OCI-LY1 (cell line): ENCODE data around the gene CEBPZ.

Source experiments
- EZH2 ChIP-seq: fragments of 200-600 bp; sonication (generic), shearing (Covaris generic); IDR thresholded peaks from 2 replicates; pipeline ENCODE4 v1.8.0; 2017; ENCODE audit warnings: borderline replicate concordance, mixed run types, mild to moderate bottlenecking, antibody characterized with exemption, low read length, moderate library complexity, mixed read lengths
- TF ChIP-seq, protein P1 (sequence below): fragments of 200-600 bp; sonication (generic), shearing (Covaris generic); IDR thresholded peaks from 2 replicates; pipeline ENCODE4 v1.5.1; 2017; ENCODE audit warnings: mild to moderate bottlenecking, antibody characterized with exemption, low read length, moderate library complexity, mixed read lengths

DNA sequence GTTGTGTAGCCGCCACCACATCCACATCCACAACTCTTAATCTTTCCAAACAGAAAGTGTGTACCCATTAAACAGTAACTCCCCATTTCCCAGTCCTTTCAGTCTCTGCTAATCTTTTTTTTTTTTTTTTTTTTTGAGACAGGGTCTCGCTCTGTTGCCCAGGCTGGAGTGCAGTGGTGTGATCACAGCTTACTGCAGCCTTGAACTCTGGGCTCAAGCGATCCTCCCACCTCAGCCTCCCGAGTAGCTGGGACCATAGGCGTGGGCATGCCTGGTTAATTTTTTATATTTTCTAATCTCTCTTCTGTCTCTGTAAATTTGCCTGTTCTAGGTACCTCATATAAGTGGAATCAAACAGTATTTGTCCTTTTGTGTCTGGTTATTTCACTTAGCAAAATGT, 78.2 kb downstream of the CEBPZ start:
- TF ChIP-seq, protein P1, sequence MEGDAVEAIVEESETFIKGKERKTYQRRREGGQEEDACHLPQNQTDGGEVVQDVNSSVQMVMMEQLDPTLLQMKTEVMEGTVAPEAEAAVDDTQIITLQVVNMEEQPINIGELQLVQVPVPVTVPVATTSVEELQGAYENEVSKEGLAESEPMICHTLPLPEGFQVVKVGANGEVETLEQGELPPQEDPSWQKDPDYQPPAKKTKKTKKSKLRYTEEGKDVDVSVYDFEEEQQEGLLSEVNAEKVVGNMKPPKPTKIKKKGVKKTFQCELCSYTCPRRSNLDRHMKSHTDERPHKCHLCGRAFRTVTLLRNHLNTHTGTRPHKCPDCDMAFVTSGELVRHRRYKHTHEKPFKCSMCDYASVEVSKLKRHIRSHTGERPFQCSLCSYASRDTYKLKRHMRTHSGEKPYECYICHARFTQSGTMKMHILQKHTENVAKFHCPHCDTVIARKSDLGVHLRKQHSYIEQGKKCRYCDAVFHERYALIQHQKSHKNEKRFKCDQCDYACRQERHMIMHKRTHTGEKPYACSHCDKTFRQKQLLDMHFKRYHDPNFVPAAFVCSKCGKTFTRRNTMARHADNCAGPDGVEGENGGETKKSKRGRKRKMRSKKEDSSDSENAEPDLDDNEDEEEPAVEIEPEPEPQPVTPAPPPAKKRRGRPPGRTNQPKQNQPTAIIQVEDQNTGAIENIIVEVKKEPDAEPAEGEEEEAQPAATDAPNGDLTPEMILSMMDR = no peak
- no peak for TF ChIP-seq EZH2
